GM18951 (cell line): ENCODE data around the gene RHBDL3.
"Not testable (repeated sequence)": the region's sequence is repeated elsewhere in the genome, so short reads cannot be mapped to it uniquely, and the experiment has no call there.

Source experiments
- POLR2A ChIP-seq: IDR thresholded peaks from 4 replicates; pipeline ENCODE4 v1.6.1; 2011; ENCODE audit warnings: mild to moderate bottlenecking; ENCODE audit not compliant: insufficient read length, insufficient read depth; ENCODE audit errors: extremely low read depth
- in situ Hi-C: fragments of 300-500 bp; cut with MboI; formaldehyde crosslinking; loops from one replicate; pipeline ENCODE4 v1.12.0; 2022; ENCODE audit warnings: low sequenced_read_pairs, mixed read lengths, inconsistent platforms; ENCODE audit not compliant: unreplicated experiment

Gene RHBDL3

GRCh38 chr17:32258383-32259140, 7.1 kb upstream of the RHBDL3 start:
- TF ChIP-seq POLR2A, result no peak
- in situ Hi-C loops, result no loop called here

DNA sequence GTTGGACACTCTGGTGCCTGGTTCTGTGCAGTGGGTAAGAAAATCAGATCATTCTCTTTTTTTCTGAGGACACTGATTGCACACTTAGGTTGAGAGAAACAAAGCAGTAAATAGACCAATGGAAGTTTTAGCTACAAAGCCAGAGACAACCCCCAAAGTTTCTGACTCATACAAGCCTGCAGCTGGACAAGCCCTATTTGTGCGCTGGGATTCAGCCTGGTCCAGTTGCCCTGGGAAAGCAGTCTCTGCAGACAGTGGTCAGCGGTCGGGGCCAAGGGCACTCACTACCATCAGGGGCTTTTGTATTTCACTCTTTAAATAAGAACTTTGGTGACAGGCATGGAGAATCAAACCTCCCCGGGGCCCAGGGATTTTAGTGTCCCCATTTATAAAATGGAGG, 6.0 kb upstream of the RHBDL3 start:
- no peak for TF ChIP-seq POLR2A
- in situ Hi-C loops, result no loop called here

DNA sequence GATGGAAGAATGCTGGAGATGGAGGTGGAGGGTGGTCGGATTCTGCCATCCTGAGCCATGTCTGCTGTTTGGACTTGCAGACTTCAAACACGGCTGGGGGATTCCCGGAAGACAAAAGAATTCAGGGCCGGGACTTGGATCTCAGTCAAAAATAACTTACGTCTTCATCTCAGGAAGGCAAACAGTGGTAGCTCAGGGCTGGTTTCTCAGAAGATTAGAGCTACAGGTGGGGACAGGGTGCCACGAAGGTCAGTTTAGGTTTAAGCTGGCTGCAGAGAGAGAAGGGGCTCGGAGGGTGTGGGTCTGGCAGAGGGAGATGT, 4.3 kb upstream of the RHBDL3 start:
- in situ Hi-C loops, result no loop called here

DNA sequence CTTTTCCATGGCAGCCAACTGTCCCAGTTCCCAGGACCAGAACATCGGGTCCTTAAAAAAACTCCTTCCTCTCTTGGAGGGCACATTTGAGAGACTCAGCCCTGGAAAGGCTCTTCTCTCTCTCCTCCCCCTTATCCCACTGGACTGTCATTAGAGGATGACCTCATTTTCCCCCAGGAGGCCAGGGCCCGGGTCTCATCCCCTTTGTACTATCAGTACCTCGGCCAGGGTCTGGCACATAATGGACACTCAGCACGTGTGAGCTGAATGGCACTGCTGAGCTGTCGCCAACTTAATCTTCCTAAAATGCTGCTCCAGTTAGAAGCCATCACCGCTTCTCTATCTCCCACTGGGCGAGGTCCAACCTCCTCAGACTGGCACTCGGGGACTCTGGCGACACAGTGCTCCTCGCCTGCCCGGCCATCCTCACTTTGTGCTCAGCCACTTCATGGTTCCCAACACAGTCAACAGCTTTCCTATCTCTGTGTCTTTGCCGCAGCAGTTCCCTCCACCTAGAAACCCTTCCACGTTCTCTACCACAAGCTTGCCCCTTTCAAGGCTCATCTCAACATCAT, 3.6 kb upstream of the RHBDL3 start:
- in situ Hi-C loops, result no loop called here
- TF ChIP-seq POLR2A, result no peak

More for the DNA sequence above, 4.3 kb upstream of the RHBDL3 start:
- TF ChIP-seq POLR2A, result no peak

DNA sequence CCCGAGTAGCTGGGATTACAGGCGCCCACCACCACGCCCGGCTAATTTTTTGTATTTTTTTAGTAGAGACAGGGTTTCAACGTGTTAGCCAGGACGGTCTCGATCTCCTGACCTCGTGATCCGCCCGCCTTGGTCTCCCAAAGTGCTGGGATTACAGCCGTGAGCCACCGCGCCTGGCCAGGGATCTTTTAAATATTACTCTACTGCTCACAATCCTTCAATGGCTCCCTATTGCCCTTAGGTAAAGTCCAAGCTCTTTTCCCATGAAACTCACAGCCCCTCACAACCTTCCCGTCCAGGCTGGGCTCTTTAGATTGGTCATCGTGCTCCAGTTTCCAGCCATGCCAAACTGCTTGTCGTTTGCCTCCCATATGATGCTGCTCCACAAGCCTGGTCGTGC, 2.1 kb upstream of the RHBDL3 start:
- in situ Hi-C loops, result not testable (repeated sequence)

- TF ChIP-seq POLR2A, result no peak
- in situ Hi-C loops, result no loop called here
Measured at GRCh38 chr17:32264140-32264799, 1.4 kb upstream of the RHBDL3 start.

DNA sequence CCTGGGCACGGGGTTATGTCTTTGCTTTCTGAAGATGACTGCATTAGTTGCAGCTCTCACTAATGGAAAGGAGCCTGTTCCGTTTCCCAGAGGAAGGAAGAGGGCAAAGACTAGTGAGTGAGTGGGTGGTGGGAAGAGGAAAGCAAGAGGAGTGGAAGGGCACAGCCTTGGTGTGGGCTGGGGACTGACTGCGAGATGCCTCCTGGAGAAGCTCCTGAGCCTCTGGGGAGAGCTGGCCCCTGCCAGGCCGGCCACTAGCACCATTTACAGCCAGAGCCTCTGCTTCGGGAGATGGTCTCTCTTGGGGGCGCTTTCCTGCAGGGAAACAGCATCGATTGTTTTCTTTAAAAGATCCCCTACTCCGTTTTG, 825 bp upstream of the RHBDL3 start:
- in situ Hi-C loops, result no loop called here

DNA sequence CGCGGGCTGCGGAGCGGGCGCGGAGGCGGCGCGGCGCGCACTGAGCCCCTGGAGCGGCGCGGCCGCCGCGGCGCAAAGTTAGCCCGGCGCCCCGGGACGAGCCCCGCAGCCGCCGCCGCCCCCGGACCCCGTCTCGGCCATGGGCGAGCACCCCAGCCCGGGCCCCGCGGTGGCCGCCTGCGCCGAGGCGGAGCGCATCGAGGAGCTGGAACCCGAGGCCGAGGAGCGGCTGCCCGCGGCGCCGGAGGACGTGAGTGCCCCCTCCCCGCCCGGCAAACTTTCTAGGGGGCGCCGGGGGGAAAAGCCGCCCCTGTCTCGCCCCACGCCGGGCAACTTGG, 388 bp downstream of the RHBDL3 start:
- no peak for TF ChIP-seq POLR2A
- in situ Hi-C loops, result no loop called here

More for the DNA sequence above, 825 bp upstream of the RHBDL3 start:
- no peak for TF ChIP-seq POLR2A

GRCh38 chr17:32266389-32267301, 1.0 kb downstream of the RHBDL3 start:
- TF ChIP-seq POLR2A, result no peak
- in situ Hi-C loops, result no loop called here

DNA sequence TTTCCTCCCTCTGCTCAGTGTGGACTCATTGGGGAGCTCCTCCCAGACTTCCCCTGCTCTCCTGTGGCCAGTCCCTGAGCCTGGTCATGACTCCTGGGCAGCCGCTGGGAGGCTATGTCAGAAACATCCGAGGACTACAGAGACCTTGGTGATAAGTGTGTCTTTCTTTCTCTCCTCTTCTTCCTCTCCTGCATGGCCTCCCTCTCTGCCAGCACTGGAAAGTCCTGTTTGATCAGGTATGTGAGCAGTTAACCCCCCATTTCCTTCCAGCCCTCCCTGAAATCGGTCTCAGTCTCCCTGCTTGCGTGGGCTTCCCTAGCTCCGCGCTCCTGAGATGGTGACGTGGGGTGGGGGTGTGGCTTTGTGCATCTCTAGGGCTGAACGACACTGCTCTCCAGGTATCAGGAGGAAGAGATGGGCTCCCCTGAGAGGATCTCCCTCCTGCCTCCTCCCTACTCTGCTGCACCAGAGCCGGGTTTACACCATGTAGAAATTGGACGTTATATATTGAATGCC, 2.1 kb downstream of the RHBDL3 start:
- in situ Hi-C loops, result no loop called here
- TF ChIP-seq POLR2A, result no peak

GRCh38 chr17:32268734-32269288, 3.2 kb downstream of the RHBDL3 start:
- in situ Hi-C loops, result no loop called here
- TF ChIP-seq POLR2A, result no peak

- no peak for TF ChIP-seq POLR2A
- in situ Hi-C loops, result no loop called here
Measured at GRCh38 chr17:32269377-32269776, 3.7 kb downstream of the RHBDL3 start.

DNA sequence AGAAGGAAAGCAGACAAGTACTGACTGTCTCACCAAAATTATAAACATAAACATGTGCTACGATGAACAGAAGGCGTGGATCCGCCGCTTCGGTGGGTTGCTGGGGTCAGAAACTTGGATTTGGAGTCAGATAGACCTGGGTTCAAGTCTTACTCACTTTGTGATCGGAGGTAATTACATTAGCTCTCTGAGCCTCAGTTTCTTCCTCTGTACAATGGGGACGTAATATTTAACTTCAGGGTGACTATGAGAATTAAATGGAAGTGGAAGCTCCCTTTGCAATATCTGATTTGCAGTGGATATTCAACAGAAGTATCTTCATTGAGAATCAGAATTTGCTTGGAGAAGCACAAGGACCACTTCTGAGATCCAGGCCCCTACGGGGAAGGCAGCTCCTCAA, 6.2 kb downstream of the RHBDL3 start:
- in situ Hi-C loops, result no loop called here
- TF ChIP-seq POLR2A, result no peak
